ENCODE results near the gene WNT7B. TPM values are rescaled to one million over a fixed set of nuclear protein-coding genes. Genes with fewer than 3 reads are reported as not detected.

WNT7B gene
- polyA plus RNA-seq, 1 of the 3 experiments (the other 2 are of a cell fraction), result 0.13 TPM

- CTCF ChIA-PET, result no interaction called here
- Histone ChIP-seq H3K27ac (ENCODE audit: low read depth in 2 of 2, low read length in 1 of 2) (0 out of 4 replicates have a peak overlapping the region, but pooled peaks of 1 of the 2 experiments have one; percentile 8), H3K4me3 (ENCODE audit: low read depth in 2 of 2, low read length in 1 of 2) (no peak overlapping the region), H3K27me3 (ENCODE audit: insufficient read depth) (no peaks in the 10 kb centered on the region), H4K20me1 (ENCODE audit: insufficient read depth) (no peaks in the 10 kb centered on the region), H3K4me2 (no peak overlapping the region), H2AFZ (ENCODE audit: low read depth) (no peak overlapping the region), H3K9me2 (no peaks in the 10 kb centered on the region), H3K4me1 (ENCODE audit: control insufficient read depth in 1 of 2, insufficient read depth in 2 of 2, low read depth in 1 of 2, low read length in 1 of 2) (peaks cover 0 to 24% of the 10 kb centered on the region in 2 experiments; a peak in 1 of 4 replicates), H3K79me2 (ENCODE audit: insufficient read depth) (no peaks in the 10 kb centered on the region), H3F3A (replicated peaks; ENCODE audit: insufficient read depth) (no peaks in the 10 kb centered on the region), H3K36me3 (replicated peaks in 1 of 2; ENCODE audit: control insufficient read depth in 1 of 2, insufficient read depth in 2 of 2, low read length in 1 of 2) (no peaks in the 10 kb centered on the region), H3K9ac (no peak overlapping the region), H3K9me3 (no peaks in the 10 kb centered on the region)
- DNase-seq, result peak; percentile 73
- WGBS (ENCODE audit: low lambda C conversion rate), result 77% methylated on average over 9 of the region's 21 CpGs
- POLR2A ChIA-PET, result no interaction called here
- TF ChIP-seq MEF2A (IDR thresholded peaks at IDR 0.05; ENCODE audit: borderline replicate concordance, low read depth) (no peak), RAD21 (IDR thresholded peaks at IDR 0.05; ENCODE audit: low read length) (no peak), RXRA (IDR thresholded peaks at IDR 0.05; ENCODE audit: borderline replicate concordance, low read depth) (no peak), MAX (IDR thresholded peaks at IDR 0.05; ENCODE audit: low read depth) (no peak), CTCF (IDR thresholded peaks at IDR 0.05) (no peak), PBX3 (IDR thresholded peaks at IDR 0.05) (no peak), POLR2AphosphoS5 (IDR thresholded peaks at IDR 0.05; ENCODE audit: low read depth, low read length) (no peak), ELF1 (IDR thresholded peaks at IDR 0.05) (no peak), RCOR1 (IDR thresholded peaks at IDR 0.05; ENCODE audit: low read length) (no peak), EZH2phosphoT487 (IDR thresholded peaks at IDR 0.05; ENCODE audit: borderline replicate concordance, low read depth) (no peak), NFIC (IDR thresholded peaks at IDR 0.05; ENCODE audit: borderline replicate concordance) (no peak), YY1 (IDR thresholded peaks at IDR 0.05; ENCODE audit: low read depth) (no peak), JUND (IDR thresholded peaks at IDR 0.05) (no peak)
- TF ChIP-seq, protein P1, sequence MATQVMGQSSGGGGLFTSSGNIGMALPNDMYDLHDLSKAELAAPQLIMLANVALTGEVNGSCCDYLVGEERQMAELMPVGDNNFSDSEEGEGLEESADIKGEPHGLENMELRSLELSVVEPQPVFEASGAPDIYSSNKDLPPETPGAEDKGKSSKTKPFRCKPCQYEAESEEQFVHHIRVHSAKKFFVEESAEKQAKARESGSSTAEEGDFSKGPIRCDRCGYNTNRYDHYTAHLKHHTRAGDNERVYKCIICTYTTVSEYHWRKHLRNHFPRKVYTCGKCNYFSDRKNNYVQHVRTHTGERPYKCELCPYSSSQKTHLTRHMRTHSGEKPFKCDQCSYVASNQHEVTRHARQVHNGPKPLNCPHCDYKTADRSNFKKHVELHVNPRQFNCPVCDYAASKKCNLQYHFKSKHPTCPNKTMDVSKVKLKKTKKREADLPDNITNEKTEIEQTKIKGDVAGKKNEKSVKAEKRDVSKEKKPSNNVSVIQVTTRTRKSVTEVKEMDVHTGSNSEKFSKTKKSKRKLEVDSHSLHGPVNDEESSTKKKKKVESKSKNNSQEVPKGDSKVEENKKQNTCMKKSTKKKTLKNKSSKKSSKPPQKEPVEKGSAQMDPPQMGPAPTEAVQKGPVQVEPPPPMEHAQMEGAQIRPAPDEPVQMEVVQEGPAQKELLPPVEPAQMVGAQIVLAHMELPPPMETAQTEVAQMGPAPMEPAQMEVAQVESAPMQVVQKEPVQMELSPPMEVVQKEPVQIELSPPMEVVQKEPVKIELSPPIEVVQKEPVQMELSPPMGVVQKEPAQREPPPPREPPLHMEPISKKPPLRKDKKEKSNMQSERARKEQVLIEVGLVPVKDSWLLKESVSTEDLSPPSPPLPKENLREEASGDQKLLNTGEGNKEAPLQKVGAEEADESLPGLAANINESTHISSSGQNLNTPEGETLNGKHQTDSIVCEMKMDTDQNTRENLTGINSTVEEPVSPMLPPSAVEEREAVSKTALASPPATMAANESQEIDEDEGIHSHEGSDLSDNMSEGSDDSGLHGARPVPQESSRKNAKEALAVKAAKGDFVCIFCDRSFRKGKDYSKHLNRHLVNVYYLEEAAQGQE (IDR thresholded peaks at IDR 0.05; ENCODE audit: low read depth, low read length), result no peak
- TF ChIP-seq, protein P2, sequence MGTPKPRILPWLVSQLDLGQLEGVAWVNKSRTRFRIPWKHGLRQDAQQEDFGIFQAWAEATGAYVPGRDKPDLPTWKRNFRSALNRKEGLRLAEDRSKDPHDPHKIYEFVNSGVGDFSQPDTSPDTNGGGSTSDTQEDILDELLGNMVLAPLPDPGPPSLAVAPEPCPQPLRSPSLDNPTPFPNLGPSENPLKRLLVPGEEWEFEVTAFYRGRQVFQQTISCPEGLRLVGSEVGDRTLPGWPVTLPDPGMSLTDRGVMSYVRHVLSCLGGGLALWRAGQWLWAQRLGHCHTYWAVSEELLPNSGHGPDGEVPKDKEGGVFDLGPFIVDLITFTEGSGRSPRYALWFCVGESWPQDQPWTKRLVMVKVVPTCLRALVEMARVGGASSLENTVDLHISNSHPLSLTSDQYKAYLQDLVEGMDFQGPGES (IDR thresholded peaks at IDR 0.05; ENCODE audit: low read depth, low read length), result no peak
Observed at GRCh38 chr22:45885941-45886395, 91.0 kb downstream of the WNT7B start.
